ENCODE measurements around the gene KCNT2.

The KCNT2 gene

DNA sequence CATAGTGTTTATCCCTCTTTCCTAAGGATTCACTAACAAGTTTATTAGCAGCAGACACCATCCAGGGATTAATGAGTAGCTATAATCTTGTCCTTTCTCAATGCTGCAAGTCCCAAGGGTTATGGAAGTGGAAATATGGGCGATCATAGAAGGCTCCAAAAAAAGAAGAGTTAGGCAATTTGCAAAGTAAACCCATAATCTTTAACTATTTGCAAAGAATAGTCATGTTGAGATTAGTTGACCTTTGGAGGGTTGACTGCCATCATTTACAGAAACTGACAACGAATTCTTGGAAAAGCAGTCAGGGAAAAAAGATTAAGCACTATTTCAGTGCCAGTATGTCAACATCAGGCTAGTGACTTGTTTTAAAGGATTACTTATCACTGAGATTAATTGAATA lies 169.9 kb downstream of the KCNT2 start:
- no peak overlapping the region for H3K9ac ChIP-seq (ENCODE audit: low read depth in 1 of 2, low read length in 2 of 2)
- H3K27ac ChIP-seq (ENCODE audit: low read depth, low read length), result no peak overlapping the region
- no peaks in the 10 kb centered on the region for H3K27me3 ChIP-seq (ENCODE audit: control insufficient read depth in 1 of 2, insufficient read depth in 2 of 2, low read length in 2 of 2)
- H3K4me3 ChIP-seq (ENCODE audit: low read depth in 1 of 2, low read length in 2 of 2), result no peak overlapping the region
- H3K4me1 ChIP-seq (ENCODE audit: control insufficient read depth in 1 of 2, insufficient read depth in 2 of 2, low read length in 2 of 2), result no peaks in the 10 kb centered on the region
- no peaks in the 10 kb centered on the region for H3K36me3 ChIP-seq (ENCODE audit: control insufficient read depth in 1 of 2, insufficient read depth in 2 of 2, low read length in 2 of 2)
- no peaks in the 10 kb centered on the region for H3K9me3 ChIP-seq (ENCODE audit: control insufficient read depth in 1 of 2, low read length in 2 of 2)

GRCh38 chr1:196437671-196438070 lies 170.6 kb downstream of the KCNT2 start:
- Histone ChIP-seq H3K27me3 (ENCODE audit: control insufficient read depth in 1 of 2, insufficient read depth in 2 of 2, low read length in 2 of 2) (no peaks in the 10 kb centered on the region), H3K4me1 (ENCODE audit: control insufficient read depth in 1 of 2, insufficient read depth in 2 of 2, low read length in 2 of 2) (no peaks in the 10 kb centered on the region), H3K9ac (ENCODE audit: low read depth in 1 of 2, low read length in 2 of 2) (no peak overlapping the region), H3K4me3 (ENCODE audit: low read depth in 1 of 2, low read length in 2 of 2) (no peak overlapping the region), H3K27ac (ENCODE audit: low read depth, low read length) (no peak overlapping the region), H3K36me3 (ENCODE audit: control insufficient read depth in 1 of 2, insufficient read depth in 2 of 2, low read length in 2 of 2) (no peaks in the 10 kb centered on the region), H3K9me3 (ENCODE audit: control insufficient read depth in 1 of 2, low read length in 2 of 2) (no peaks in the 10 kb centered on the region)

DNA sequence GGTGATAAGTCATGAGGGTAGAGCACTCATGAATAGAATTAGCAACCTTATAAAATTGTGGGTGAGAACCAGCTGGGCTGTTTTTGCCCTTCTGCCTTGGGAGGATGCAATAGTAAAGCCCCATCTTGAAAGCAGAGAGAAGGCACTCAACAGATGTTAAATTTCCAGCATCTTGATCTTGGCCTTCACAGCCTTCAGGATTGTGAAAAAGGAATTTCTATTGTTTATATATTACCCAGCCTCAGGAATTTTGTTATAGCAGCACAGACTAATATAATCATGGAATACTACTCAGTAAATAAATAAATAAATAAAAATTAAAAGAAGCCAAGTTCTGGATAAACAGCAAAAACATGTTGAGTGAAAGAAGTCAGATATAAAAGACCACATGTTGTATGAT lies 175.2 kb downstream of the KCNT2 start:
- H3K27me3 ChIP-seq (ENCODE audit: control insufficient read depth in 1 of 2, insufficient read depth in 2 of 2, low read length in 2 of 2), result no peaks in the 10 kb centered on the region
- no peaks in the 10 kb centered on the region for H3K36me3 ChIP-seq (ENCODE audit: control insufficient read depth in 1 of 2, insufficient read depth in 2 of 2, low read length in 2 of 2)
- no peaks in the 10 kb centered on the region for H3K9me3 ChIP-seq (ENCODE audit: control insufficient read depth in 1 of 2, low read length in 2 of 2)
- H3K4me1 ChIP-seq (ENCODE audit: control insufficient read depth in 1 of 2, insufficient read depth in 2 of 2, low read length in 2 of 2), result no peaks in the 10 kb centered on the region
- H3K9ac ChIP-seq (ENCODE audit: low read depth in 1 of 2, low read length in 2 of 2), result no peak overlapping the region
- no peak overlapping the region for H3K4me3 ChIP-seq (ENCODE audit: low read depth in 1 of 2, low read length in 2 of 2)
- no peak overlapping the region for H3K27ac ChIP-seq (ENCODE audit: low read depth, low read length)

- H3K36me3 ChIP-seq (ENCODE audit: control insufficient read depth in 1 of 2, insufficient read depth in 2 of 2, low read length in 2 of 2), result no peaks in the 10 kb centered on the region
- no peak overlapping the region for H3K9ac ChIP-seq (ENCODE audit: low read depth in 1 of 2, low read length in 2 of 2)
- H3K27me3 ChIP-seq (ENCODE audit: control insufficient read depth in 1 of 2, insufficient read depth in 2 of 2, low read length in 2 of 2), result no peaks in the 10 kb centered on the region
- H3K9me3 ChIP-seq (ENCODE audit: control insufficient read depth in 1 of 2, low read length in 2 of 2), result no peaks in the 10 kb centered on the region
- no peaks in the 10 kb centered on the region for H3K4me1 ChIP-seq (ENCODE audit: control insufficient read depth in 1 of 2, insufficient read depth in 2 of 2, low read length in 2 of 2)
- no peak overlapping the region for H3K4me3 ChIP-seq (ENCODE audit: low read depth in 1 of 2, low read length in 2 of 2)
- no peak overlapping the region for H3K27ac ChIP-seq (ENCODE audit: low read depth, low read length)
Measured at GRCh38 chr1:196427976-196428734, 180.1 kb downstream of the KCNT2 start.

DNA sequence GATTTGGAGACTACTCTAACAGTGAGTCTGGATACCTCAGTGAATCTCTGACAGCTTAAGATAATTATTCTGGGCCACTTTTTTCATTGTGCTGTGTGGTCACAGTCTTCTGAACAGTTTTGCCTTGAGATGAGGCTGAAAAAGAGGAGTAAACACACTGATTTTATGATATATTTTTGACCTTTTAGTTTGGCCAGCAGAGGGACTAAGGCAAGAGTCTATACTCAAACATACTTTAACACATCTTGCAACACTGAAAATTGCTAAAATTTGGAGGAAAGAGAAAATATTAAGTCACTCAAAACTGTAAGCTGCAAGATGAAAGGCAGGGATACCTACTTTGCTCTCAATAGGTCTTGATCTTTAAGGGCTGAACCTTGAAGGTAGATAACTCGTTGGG lies 182.7 kb downstream of the KCNT2 start:
- H3K9me3 ChIP-seq (ENCODE audit: control insufficient read depth in 1 of 2, low read length in 2 of 2), result no peaks in the 10 kb centered on the region
- no peaks in the 10 kb centered on the region for H3K27me3 ChIP-seq (ENCODE audit: control insufficient read depth in 1 of 2, insufficient read depth in 2 of 2, low read length in 2 of 2)
- H3K27ac ChIP-seq (ENCODE audit: low read depth, low read length), result no peak overlapping the region
- no peaks in the 10 kb centered on the region for H3K4me1 ChIP-seq (ENCODE audit: control insufficient read depth in 1 of 2, insufficient read depth in 2 of 2, low read length in 2 of 2)
- H3K36me3 ChIP-seq (ENCODE audit: control insufficient read depth in 1 of 2, insufficient read depth in 2 of 2, low read length in 2 of 2), result no peaks in the 10 kb centered on the region
- H3K4me3 ChIP-seq (ENCODE audit: low read depth in 1 of 2, low read length in 2 of 2), result no peak overlapping the region
- H3K9ac ChIP-seq (ENCODE audit: low read depth in 1 of 2, low read length in 2 of 2), result no peak overlapping the region

DNA sequence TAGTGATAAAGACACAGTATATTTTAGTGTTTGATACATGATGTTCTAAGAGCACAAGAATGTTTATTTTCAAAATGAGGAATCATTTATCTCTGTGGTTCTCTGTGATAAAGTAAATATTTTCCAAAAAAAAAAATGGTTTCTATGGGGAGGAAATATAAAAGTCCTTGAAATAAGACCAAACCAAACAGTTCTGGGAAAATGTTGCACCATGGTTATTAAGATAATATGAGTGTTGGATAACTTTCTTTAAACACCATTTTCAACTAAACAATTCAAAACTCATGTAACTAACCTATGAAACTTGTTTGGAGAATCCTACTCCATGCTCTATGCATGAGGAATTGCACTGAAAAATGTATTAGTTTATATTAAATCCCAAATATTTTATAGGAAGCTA lies 184.6 kb downstream of the KCNT2 start:
- no peak overlapping the region for H3K4me3 ChIP-seq (ENCODE audit: low read depth in 1 of 2, low read length in 2 of 2)
- H3K9ac ChIP-seq (ENCODE audit: low read depth in 1 of 2, low read length in 2 of 2), result no peak overlapping the region
- no peaks in the 10 kb centered on the region for H3K9me3 ChIP-seq (ENCODE audit: control insufficient read depth in 1 of 2, low read length in 2 of 2)
- H3K4me1 ChIP-seq (ENCODE audit: control insufficient read depth in 1 of 2, insufficient read depth in 2 of 2, low read length in 2 of 2), result no peaks in the 10 kb centered on the region
- no peak overlapping the region for H3K27ac ChIP-seq (ENCODE audit: low read depth, low read length)
- no peaks in the 10 kb centered on the region for H3K27me3 ChIP-seq (ENCODE audit: control insufficient read depth in 1 of 2, insufficient read depth in 2 of 2, low read length in 2 of 2)
- H3K36me3 ChIP-seq (ENCODE audit: control insufficient read depth in 1 of 2, insufficient read depth in 2 of 2, low read length in 2 of 2), result no peaks in the 10 kb centered on the region

DNA sequence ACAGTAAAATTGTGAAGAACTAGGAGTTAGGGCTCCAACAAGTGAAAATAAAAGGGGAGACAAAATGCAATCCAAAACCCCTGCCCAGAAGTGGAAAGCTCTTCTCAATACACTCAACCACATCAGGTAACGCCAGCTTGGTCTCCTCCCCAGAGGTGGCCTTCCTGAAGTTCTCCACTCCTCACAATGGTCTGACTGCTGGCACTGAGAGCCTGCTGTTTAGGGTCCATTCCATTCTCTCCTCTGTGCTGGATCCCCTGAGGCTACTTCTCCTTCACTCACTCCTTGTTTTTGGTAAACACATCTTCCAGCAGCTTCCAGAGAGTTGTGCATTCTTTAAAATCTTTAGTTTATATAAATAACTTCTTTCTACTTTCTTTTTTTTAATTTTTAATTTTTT lies 189.5 kb downstream of the KCNT2 start:
- H3K9ac ChIP-seq (ENCODE audit: low read depth in 1 of 2, low read length in 2 of 2), result no peak overlapping the region
- no peak overlapping the region for H3K27ac ChIP-seq (ENCODE audit: low read depth, low read length)
- no peaks in the 10 kb centered on the region for H3K4me1 ChIP-seq (ENCODE audit: control insufficient read depth in 1 of 2, insufficient read depth in 2 of 2, low read length in 2 of 2)
- no peak overlapping the region for H3K4me3 ChIP-seq (ENCODE audit: low read depth in 1 of 2, low read length in 2 of 2)
- no peaks in the 10 kb centered on the region for H3K27me3 ChIP-seq (ENCODE audit: control insufficient read depth in 1 of 2, insufficient read depth in 2 of 2, low read length in 2 of 2)
- no peaks in the 10 kb centered on the region for H3K36me3 ChIP-seq (ENCODE audit: control insufficient read depth in 1 of 2, insufficient read depth in 2 of 2, low read length in 2 of 2)
- H3K9me3 ChIP-seq (ENCODE audit: control insufficient read depth in 1 of 2, low read length in 2 of 2), result no peaks in the 10 kb centered on the region

DNA sequence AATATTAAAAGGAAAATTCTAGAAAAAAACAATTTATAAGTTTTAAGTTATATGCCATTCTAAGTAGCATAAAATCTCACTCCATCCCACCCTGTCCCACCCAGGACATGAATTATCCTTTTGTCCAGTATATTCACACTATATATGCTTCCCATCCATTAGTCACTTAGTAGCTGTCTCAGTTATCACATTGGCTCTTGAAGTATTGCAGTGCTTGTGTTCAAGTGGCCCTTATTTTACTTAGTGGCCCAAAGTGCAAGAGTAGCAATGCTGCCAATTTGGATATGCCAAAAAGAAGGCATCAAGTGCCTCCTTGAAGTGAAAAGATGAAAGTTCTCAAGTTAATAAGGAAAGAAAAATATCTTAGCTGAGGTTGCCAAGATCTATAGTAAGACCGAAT lies 192.3 kb downstream of the KCNT2 start:
- no peaks in the 10 kb centered on the region for H3K36me3 ChIP-seq (ENCODE audit: control insufficient read depth in 1 of 2, insufficient read depth in 2 of 2, low read length in 2 of 2)
- H3K4me1 ChIP-seq (ENCODE audit: control insufficient read depth in 1 of 2, insufficient read depth in 2 of 2, low read length in 2 of 2), result no peaks in the 10 kb centered on the region
- no peak overlapping the region for H3K27ac ChIP-seq (ENCODE audit: low read depth, low read length)
- H3K4me3 ChIP-seq (ENCODE audit: low read depth in 1 of 2, low read length in 2 of 2), result no peak overlapping the region
- no peaks in the 10 kb centered on the region for H3K27me3 ChIP-seq (ENCODE audit: control insufficient read depth in 1 of 2, insufficient read depth in 2 of 2, low read length in 2 of 2)
- H3K9me3 ChIP-seq (ENCODE audit: control insufficient read depth in 1 of 2, low read length in 2 of 2), result no peaks in the 10 kb centered on the region
- no peak overlapping the region for H3K9ac ChIP-seq (ENCODE audit: low read depth in 1 of 2, low read length in 2 of 2)

GRCh38 chr1:196412326-196412725 lies 195.9 kb downstream of the KCNT2 start:
- H3K9ac ChIP-seq (ENCODE audit: low read depth in 1 of 2, low read length in 2 of 2), result no peak overlapping the region
- H3K27ac ChIP-seq (ENCODE audit: low read depth, low read length), result no peak overlapping the region
- H3K9me3 ChIP-seq (ENCODE audit: control insufficient read depth in 1 of 2, low read length in 2 of 2), result no peaks in the 10 kb centered on the region
- H3K4me1 ChIP-seq (ENCODE audit: control insufficient read depth in 1 of 2, insufficient read depth in 2 of 2, low read length in 2 of 2), result no peaks in the 10 kb centered on the region
- no peaks in the 10 kb centered on the region for H3K36me3 ChIP-seq (ENCODE audit: control insufficient read depth in 1 of 2, insufficient read depth in 2 of 2, low read length in 2 of 2)
- H3K27me3 ChIP-seq (ENCODE audit: control insufficient read depth in 1 of 2, insufficient read depth in 2 of 2, low read length in 2 of 2), result no peaks in the 10 kb centered on the region
- H3K4me3 ChIP-seq (ENCODE audit: low read depth in 1 of 2, low read length in 2 of 2), result no peak overlapping the region

- Histone ChIP-seq H3K9ac (ENCODE audit: low read depth in 1 of 2, low read length in 2 of 2) (no peak overlapping the region), H3K27ac (ENCODE audit: low read depth, low read length) (no peak overlapping the region), H3K9me3 (ENCODE audit: control insufficient read depth in 1 of 2, low read length in 2 of 2) (no peaks in the 10 kb centered on the region), H3K4me3 (ENCODE audit: low read depth in 1 of 2, low read length in 2 of 2) (no peak overlapping the region), H3K36me3 (ENCODE audit: control insufficient read depth in 1 of 2, insufficient read depth in 2 of 2, low read length in 2 of 2) (no peaks in the 10 kb centered on the region), H3K27me3 (ENCODE audit: control insufficient read depth in 1 of 2, insufficient read depth in 2 of 2, low read length in 2 of 2) (no peaks in the 10 kb centered on the region), H3K4me1 (ENCODE audit: control insufficient read depth in 1 of 2, insufficient read depth in 2 of 2, low read length in 2 of 2) (no peaks in the 10 kb centered on the region)
Measured at GRCh38 chr1:196410768-196411167, 197.5 kb downstream of the KCNT2 start.

DNA sequence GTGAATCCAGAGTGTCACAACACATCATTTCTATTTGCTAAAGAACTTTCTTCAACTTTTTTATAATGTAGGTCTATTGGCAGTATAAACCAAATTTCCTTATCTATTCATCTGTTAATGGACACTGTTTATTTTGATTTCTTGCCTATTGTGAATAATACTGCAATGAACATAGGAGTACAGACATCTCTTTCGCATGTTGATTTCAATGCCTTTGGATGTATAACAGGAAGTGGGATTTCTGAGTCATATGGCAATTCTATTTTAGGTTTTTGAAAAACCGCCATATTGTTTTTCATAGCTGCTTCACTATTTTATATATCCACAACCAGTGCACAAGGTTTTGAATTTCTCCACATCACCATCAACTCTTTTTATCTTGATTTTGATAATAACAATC lies 198.7 kb downstream of the KCNT2 start:
- no peak overlapping the region for H3K4me3 ChIP-seq (ENCODE audit: low read depth in 1 of 2, low read length in 2 of 2)
- H3K27ac ChIP-seq (ENCODE audit: low read depth, low read length), result no peak overlapping the region
- H3K9ac ChIP-seq (ENCODE audit: low read depth in 1 of 2, low read length in 2 of 2), result no peak overlapping the region

More for the DNA sequence above, 198.7 kb downstream of the KCNT2 start:
- Histone ChIP-seq H3K27me3 (ENCODE audit: control insufficient read depth in 1 of 2, insufficient read depth in 2 of 2, low read length in 2 of 2) (no peaks in the 10 kb centered on the region), H3K4me1 (ENCODE audit: control insufficient read depth in 1 of 2, insufficient read depth in 2 of 2, low read length in 2 of 2) (no peaks in the 10 kb centered on the region), H3K9me3 (ENCODE audit: control insufficient read depth in 1 of 2, low read length in 2 of 2) (no peaks in the 10 kb centered on the region), H3K36me3 (ENCODE audit: control insufficient read depth in 1 of 2, insufficient read depth in 2 of 2, low read length in 2 of 2) (no peaks in the 10 kb centered on the region)
